IMR-90 (cell line): Measurements from ENCODE around the gene CNNM2. TPM values are rescaled to one million over a fixed set of nuclear protein-coding genes. Genes with fewer than 3 reads are reported as not detected.

Experiments used
- ATAC-seq: fragments of 200-7000 bp; cut with Tn5 transposase; 2 replicates; pipeline ENCODE4 v1.9.1; 2020; ENCODE audit warnings: low read depth, mild to moderate bottlenecking, moderate library complexity
- BruUV-seq: library from RNA; stranded (reverse); fragments of 400-500 nt; replicated peaks from 2 replicates; lab custom pipeline; 2021; lab: Mats Ljungman, UMichigan
- CTCF ChIA-PET: fragments of 300-600 bp; formaldehyde crosslinking; extraction: SDS; loops from one replicate; lab custom pipeline; 2021; ENCODE audit warnings: antibody characterized with exemption; lab: Yijun Ruan, JAX
- POLR2A ChIA-PET: fragments of 300-600 bp; sonication (Branson Sonifier 250); formaldehyde crosslinking; loops from one replicate; lab custom pipeline; 2022; ENCODE audit warnings: antibody characterized with exemption; ENCODE audit not compliant: unreplicated experiment; lab: Charles Lee
- DNase-seq: peaks from one replicate; pipeline ENCODE4 v3.0.0; 2013
- H2AFZ ChIP-seq: replicated peaks from 2 replicates; pipeline ENCODE3; 2013; ENCODE audit warnings: low read length, mild to moderate bottlenecking; ENCODE audit not compliant: poor library complexity
- H2AK5ac ChIP-seq: 2 replicates; pipeline ENCODE4 v1.6.1; 2013; ENCODE audit warnings: low read depth, low read length, inconsistent platforms
- H2AK9ac ChIP-seq: replicated peaks from 2 replicates; pipeline ENCODE3; 2013; ENCODE audit warnings: mild to moderate bottlenecking, low read depth, low read length, moderate library complexity; ENCODE audit not compliant: poor library complexity
- H2BK120ac ChIP-seq: 2 replicates; pipeline ENCODE4 v1.6.1; 2013; ENCODE audit warnings: low read depth, low read length, inconsistent platforms
- H2BK15ac ChIP-seq: 3 replicates; pipeline ENCODE4 v1.6.1; 2013; ENCODE audit warnings: low read depth, low read length, inconsistent platforms
- H2BK20ac ChIP-seq: 2 replicates; pipeline ENCODE4 v1.6.1; 2013; ENCODE audit warnings: low read depth, mild to moderate bottlenecking, inconsistent platforms, low read length, moderate library complexity
- H2BK5ac ChIP-seq: 2 replicates; pipeline ENCODE4 v1.6.1; 2013; ENCODE audit warnings: mild to moderate bottlenecking, low read depth, low read length, inconsistent platforms; ENCODE audit not compliant: poor library complexity, severe bottlenecking
- H3K14ac ChIP-seq: replicated peaks from 2 replicates; pipeline ENCODE4 v1.6.1; 2013; ENCODE audit warnings: low read depth, low read length, inconsistent platforms
- H3K18ac ChIP-seq: 2 replicates; pipeline ENCODE4 v1.6.1; 2013; ENCODE audit warnings: low read depth, low read length, control low read depth
- H3K23ac ChIP-seq: 2 replicates; pipeline ENCODE4 v1.6.1; 2013; ENCODE audit warnings: low read depth, low read length, inconsistent platforms
- H3K27ac ChIP-seq: 2 replicates; pipeline ENCODE4 v1.5.1; 2013; ENCODE audit warnings: mild to moderate bottlenecking, control low read depth, low read length; ENCODE audit not compliant: insufficient read depth
- H3K27me3 ChIP-seq: 2 replicates; pipeline ENCODE4 v1.6.1; 2013; ENCODE audit warnings: low read length; ENCODE audit not compliant: control insufficient read depth, insufficient read depth
- H3K36me3 ChIP-seq: 2 replicates; pipeline ENCODE4 v1.6.1; 2013; ENCODE audit warnings: low read length, mixed read lengths; ENCODE audit not compliant: control insufficient read depth, insufficient read depth
- H3K4ac ChIP-seq: 2 replicates; pipeline ENCODE4 v1.6.1; 2013; ENCODE audit warnings: low read depth, low read length, inconsistent platforms
- H3K4me1 ChIP-seq: 2 replicates; pipeline ENCODE4 v1.6.1; 2013; ENCODE audit warnings: low read length, mixed read lengths; ENCODE audit not compliant: control insufficient read depth, insufficient read depth
- H3K4me2 ChIP-seq: 2 replicates; pipeline ENCODE4 v1.6.1; 2013; ENCODE audit warnings: low read depth, mild to moderate bottlenecking, control low read depth, low read length, moderate library complexity
- H3K4me3 ChIP-seq: 2 replicates; pipeline ENCODE4 v1.5.1; 2013; ENCODE audit warnings: low read depth, mild to moderate bottlenecking, control low read depth, low read length, moderate library complexity; ENCODE audit not compliant: insufficient read depth
- H3K56ac ChIP-seq: 2 replicates; pipeline ENCODE4 v1.6.1; 2013; ENCODE audit warnings: low read length, inconsistent platforms; ENCODE audit not compliant: insufficient read depth; ENCODE audit errors: extremely low read depth
- H3K79me1 ChIP-seq, 2 experiments: 2 replicates each; pipeline ENCODE4 v1.6.1; 2013; ENCODE audit warnings: low read length in 2 of 2, inconsistent platforms in 1 of 2, low read depth in 1 of 2
- H3K9ac ChIP-seq: 2 replicates; pipeline ENCODE4 v1.6.1; 2013; ENCODE audit warnings: low read depth, low read length, control low read depth
- H3K9me1 ChIP-seq: 2 replicates; pipeline ENCODE4 v1.6.1; 2013; ENCODE audit warnings: low read length, inconsistent platforms; ENCODE audit not compliant: insufficient read depth
- H3K9me3 ChIP-seq: 2 replicates; pipeline ENCODE4 v1.6.1; 2013; ENCODE audit warnings: low read length; ENCODE audit not compliant: control insufficient read depth, insufficient read depth
- H4K20me1 ChIP-seq: 2 replicates; pipeline ENCODE4 v1.6.1; 2013; ENCODE audit warnings: low read length, inconsistent platforms; ENCODE audit not compliant: insufficient read depth
- H4K5ac ChIP-seq: 2 replicates; pipeline ENCODE4 v1.6.1; 2013; ENCODE audit warnings: mild to moderate bottlenecking, low read depth, low read length, control low read depth
- H4K8ac ChIP-seq, 2 experiments: 2 replicates each; pipeline ENCODE4 v1.6.1; 2013; ENCODE audit warnings: low read depth in 2 of 2, low read length in 2 of 2, control low read depth in 1 of 2, inconsistent platforms in 1 of 2
- H4K91ac ChIP-seq: 2 replicates; pipeline ENCODE4 v1.6.1; 2013; ENCODE audit warnings: low read depth, low read length, inconsistent platforms; ENCODE audit not compliant: insufficient read depth
- BHLHE40 ChIP-seq: fragments of 150-350 bp; IDR thresholded peaks from 2 replicates; pipeline ENCODE4 v1.6.1; 2016; ENCODE audit warnings: mild to moderate bottlenecking, low read depth, low read length
- CEBPB ChIP-seq: IDR thresholded peaks from 2 replicates; pipeline ENCODE4 v1.6.1; 2012; ENCODE audit warnings: low read depth, low read length, improper control_type of control experiment
- CHD1 ChIP-seq: IDR thresholded peaks from 2 replicates; pipeline ENCODE4 v1.6.1; 2012; ENCODE audit warnings: low read depth, low read length, improper control_type of control experiment
- FOS ChIP-seq: fragments of 150-350 bp; IDR thresholded peaks from 2 replicates; pipeline ENCODE4 v1.6.1; 2016; ENCODE audit warnings: low read depth, low read length
- MAFK ChIP-seq: IDR thresholded peaks from 2 replicates; pipeline ENCODE4 v1.6.1; 2012; ENCODE audit warnings: low read depth, low read length, improper control_type of control experiment
- MAZ ChIP-seq: IDR thresholded peaks from 2 replicates; pipeline ENCODE4 v1.6.1; 2012; ENCODE audit warnings: low read depth, mild to moderate bottlenecking, low read length, improper control_type of control experiment, moderate library complexity, borderline replicate concordance
- MXI1 ChIP-seq: IDR thresholded peaks from 2 replicates; pipeline ENCODE4 v1.6.1; 2012; ENCODE audit warnings: low read depth, mild to moderate bottlenecking, low read length, moderate library complexity, borderline replicate concordance
- NFE2L2 ChIP-seq: fragments of 150-350 bp; IDR thresholded peaks from 2 replicates; pipeline ENCODE4 v1.6.1; 2016; ENCODE audit warnings: low read depth, mild to moderate bottlenecking, low read length
- RAD21 ChIP-seq: IDR thresholded peaks from 2 replicates; pipeline ENCODE4 v1.6.1; 2012; ENCODE audit warnings: low read length, improper control_type of control experiment
- RCOR1 ChIP-seq: IDR thresholded peaks from 2 replicates; pipeline ENCODE4 v1.6.1; 2012; ENCODE audit warnings: mild to moderate bottlenecking, low read length, improper control_type of control experiment; ENCODE audit not compliant: insufficient replicate concordance
- RFX5 ChIP-seq: IDR thresholded peaks from 2 replicates; pipeline ENCODE4 v1.8.0; 2012; ENCODE audit warnings: low read depth, mild to moderate bottlenecking, low read length, moderate library complexity
- SMC3 ChIP-seq: fragments of 150-350 bp; IDR thresholded peaks from 2 replicates; pipeline ENCODE4 v1.6.1; 2016; ENCODE audit warnings: low read depth, mild to moderate bottlenecking, antibody characterized with exemption, low read length, moderate library complexity
- WGBS, 2 experiments: methylation state at CpG; one replicate each; pipeline versions ENCODE4 v1.1.5 to v1.1.7; 2013; ENCODE audit warnings: missing lambda C conversion rate in 2 of 2; ENCODE audit not compliant: insufficient read length in 1 of 2; ENCODE audit errors: extremely low coverage in 2 of 2; 5-methylcytosine and 5-hydroxymethylcytosine counted together
- dilution Hi-C: fragments of 300-500 bp; cut with HindIII; formaldehyde crosslinking; loops from one replicate; pipeline ENCODE4 v1.14.3; 2018; ENCODE audit warnings: low sequenced_read_pairs; ENCODE audit not compliant: unreplicated experiment
- in situ Hi-C: fragments of 300-500 bp; cut with MboI; formaldehyde crosslinking; loops from 3 replicates; pipeline ENCODE4 v1.14.3; 2019; ENCODE audit warnings: low sequenced_read_pairs, inconsistent platforms, mixed read lengths
- intact Hi-C: fragments of 100-400 bp; cut with micrococcal nuclease; formaldehyde crosslinking; loops from 2 replicates; pipeline ENCODE4 v1.10.0; 2022
- polyA plus RNA-seq, 3 experiments: library from polyadenylated mRNA; depleted of rRNA; stranded (reverse); fragments of >200 nt; gene quantifications; 2 replicates each; pipeline ENCODE4 v1.2.3, GENCODE V29; 2012; ENCODE audit warnings: low replicate concordance in 1 of 3
- total RNA-seq: library from RNA; depleted of rRNA; stranded (reverse); fragments of >200 nt; gene quantifications from 2 replicates; pipeline ENCODE4 v1.2.3, GENCODE V29; 2012
- TF ChIP-seq, protein P1 (sequence below): conservative IDR thresholded peaks from 2 replicates; pipeline ENCODE4 v1.5.1; 2012; ENCODE audit warnings: mild to moderate bottlenecking, low read depth, low read length, improper control_type of control experiment
- TF ChIP-seq, protein P2 (sequence below): fragments of 150-350 bp; IDR thresholded peaks from 2 replicates; pipeline ENCODE4 v1.6.1; 2017; ENCODE audit warnings: mild to moderate bottlenecking, antibody characterized with exemption, low read length, low read depth

CNNM2 gene
- total and polyA plus RNA-seq, 2 of the 4 experiments (the other 2 are of a cell fraction), result 4.7 to 5.6 TPM

DNA sequence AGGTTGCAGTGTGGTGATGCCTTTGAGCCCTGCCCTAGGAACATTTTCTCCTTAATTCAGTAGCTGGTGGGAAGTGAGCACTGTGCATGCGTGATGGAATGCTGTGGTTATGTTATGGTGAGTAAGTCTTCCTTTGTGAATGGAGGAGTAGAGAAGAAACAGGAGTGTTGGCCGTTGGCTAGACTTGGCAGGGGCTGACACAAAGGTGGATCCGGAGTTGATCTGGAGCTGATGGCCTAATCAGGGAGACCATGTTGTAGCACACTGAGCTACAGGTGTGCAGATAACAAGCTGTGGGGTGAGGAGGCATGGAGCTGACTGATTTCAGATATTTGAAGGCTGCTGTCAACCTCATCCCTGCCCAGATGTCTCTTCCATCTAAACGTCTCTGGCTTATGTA, 122.3 kb downstream of the CNNM2 start (continued):
- 0 out of 2 replicates have a peak, but pooled peaks have one; percentile 12 for TF ChIP-seq BHLHE40

DNA sequence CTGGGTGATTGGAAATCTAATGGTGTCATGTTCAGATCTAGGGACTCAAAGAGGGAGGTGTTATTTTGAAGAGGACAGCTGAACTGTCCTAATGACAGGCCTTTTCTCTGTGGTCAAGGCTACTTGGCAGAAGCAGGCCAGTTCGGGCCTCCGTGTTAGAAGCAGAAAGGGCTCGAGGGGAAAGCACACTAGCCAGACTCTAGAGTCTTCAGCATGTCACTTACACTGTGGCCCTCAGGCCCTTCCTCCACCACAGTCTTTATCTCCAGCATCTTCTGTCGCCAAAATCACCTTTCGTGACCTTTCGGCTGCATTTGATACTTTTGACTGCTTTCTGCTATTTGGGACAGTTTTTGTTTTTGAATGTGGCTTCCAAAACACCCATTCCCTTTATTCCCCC, 123.3 kb downstream of the CNNM2 start:
- Histone ChIP-seq H2BK5ac (peak overlapping the region; percentile 96), H3K56ac (no peak overlapping the region), H3K79me1 (peaks cover 29 to 68% of the 10 kb centered on the region in 2 experiments; a peak in 3 of 4 replicates), H4K5ac (peak overlapping the region; percentile 79), H3K9me3 (no peaks in the 10 kb centered on the region), H3K4me3 (no peak overlapping the region), H2AFZ (no peak overlapping the region), H3K9ac (no peak overlapping the region), H3K9me1 (peaks cover 38% of the 10 kb centered on the region), H2AK5ac (peak overlapping the region; percentile 62), H3K4me1 (peaks cover 49% of the 10 kb centered on the region), H4K8ac (peak overlapping the region; percentile 14 to 88; a peak in 2 of 4 replicates), H2BK20ac (peak overlapping the region; percentile 97), H3K36me3 (no peaks in the 10 kb centered on the region), H3K27me3 (no peaks in the 10 kb centered on the region), H2BK120ac (peak overlapping the region; percentile 98), H4K91ac (peak overlapping the region; percentile 90), H3K27ac (peak overlapping the region; percentile 14; the same call in 1 of the 2 replicates), H3K4ac (peak overlapping the region; percentile 96), H4K20me1 (no peaks in the 10 kb centered on the region), H3K18ac (peak overlapping the region; percentile 85), H3K4me2 (no peak overlapping the region), H2BK15ac (peak overlapping the region; percentile 97; the same call in 2 of the 3 replicates), H3K23ac (peak overlapping the region; percentile 58; the same call in 1 of the 2 replicates), H2AK9ac (peak overlapping the region; percentile 31), H3K14ac (peak overlapping the region; percentile 96)
- in situ Hi-C loops (loop anchor here (5.0 kb wide), 1 partner anchor 49 kb away; no protein-coding TSS in a partner anchor), intact Hi-C loops (loop anchor here (10.0 kb wide), 1 partner anchor 47 kb away; no protein-coding TSS in a partner anchor), dilution Hi-C loops (no loop called here)
- BruUV-seq, result no TSS peak
- DNase-seq (no peak), ATAC-seq (no peak)
- ChIA-PET POLR2A (no interaction called here), CTCF (no interaction called here)
- no CpG with 5 or more reads among the region's 6 CpGs for WGBS, 2 experiments
- TF ChIP-seq MAFK (no peak), BHLHE40 (no peak), SMC3 (no peak), MAZ (no peak), MXI1 (no peak), FOS (no peak), RAD21 (no peak), RCOR1 (no peak), CEBPB (no peak), NFE2L2 (no peak), CHD1 (no peak), RFX5 (no peak)
- TF ChIP-seq, protein P1, sequence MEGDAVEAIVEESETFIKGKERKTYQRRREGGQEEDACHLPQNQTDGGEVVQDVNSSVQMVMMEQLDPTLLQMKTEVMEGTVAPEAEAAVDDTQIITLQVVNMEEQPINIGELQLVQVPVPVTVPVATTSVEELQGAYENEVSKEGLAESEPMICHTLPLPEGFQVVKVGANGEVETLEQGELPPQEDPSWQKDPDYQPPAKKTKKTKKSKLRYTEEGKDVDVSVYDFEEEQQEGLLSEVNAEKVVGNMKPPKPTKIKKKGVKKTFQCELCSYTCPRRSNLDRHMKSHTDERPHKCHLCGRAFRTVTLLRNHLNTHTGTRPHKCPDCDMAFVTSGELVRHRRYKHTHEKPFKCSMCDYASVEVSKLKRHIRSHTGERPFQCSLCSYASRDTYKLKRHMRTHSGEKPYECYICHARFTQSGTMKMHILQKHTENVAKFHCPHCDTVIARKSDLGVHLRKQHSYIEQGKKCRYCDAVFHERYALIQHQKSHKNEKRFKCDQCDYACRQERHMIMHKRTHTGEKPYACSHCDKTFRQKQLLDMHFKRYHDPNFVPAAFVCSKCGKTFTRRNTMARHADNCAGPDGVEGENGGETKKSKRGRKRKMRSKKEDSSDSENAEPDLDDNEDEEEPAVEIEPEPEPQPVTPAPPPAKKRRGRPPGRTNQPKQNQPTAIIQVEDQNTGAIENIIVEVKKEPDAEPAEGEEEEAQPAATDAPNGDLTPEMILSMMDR, result no peak
- TF ChIP-seq, protein P2, sequence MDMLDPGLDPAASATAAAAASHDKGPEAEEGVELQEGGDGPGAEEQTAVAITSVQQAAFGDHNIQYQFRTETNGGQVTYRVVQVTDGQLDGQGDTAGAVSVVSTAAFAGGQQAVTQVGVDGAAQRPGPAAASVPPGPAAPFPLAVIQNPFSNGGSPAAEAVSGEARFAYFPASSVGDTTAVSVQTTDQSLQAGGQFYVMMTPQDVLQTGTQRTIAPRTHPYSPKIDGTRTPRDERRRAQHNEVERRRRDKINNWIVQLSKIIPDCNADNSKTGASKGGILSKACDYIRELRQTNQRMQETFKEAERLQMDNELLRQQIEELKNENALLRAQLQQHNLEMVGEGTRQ, result no peak
